ENCODE data around the gene WBP1L. TPM values are rescaled to one million over a fixed set of nuclear protein-coding genes. Genes with fewer than 3 reads are reported as not detected.

WBP1L gene
- polyA plus RNA-seq, 1 donor from 2014 or later = 20.8 TPM

DNA sequence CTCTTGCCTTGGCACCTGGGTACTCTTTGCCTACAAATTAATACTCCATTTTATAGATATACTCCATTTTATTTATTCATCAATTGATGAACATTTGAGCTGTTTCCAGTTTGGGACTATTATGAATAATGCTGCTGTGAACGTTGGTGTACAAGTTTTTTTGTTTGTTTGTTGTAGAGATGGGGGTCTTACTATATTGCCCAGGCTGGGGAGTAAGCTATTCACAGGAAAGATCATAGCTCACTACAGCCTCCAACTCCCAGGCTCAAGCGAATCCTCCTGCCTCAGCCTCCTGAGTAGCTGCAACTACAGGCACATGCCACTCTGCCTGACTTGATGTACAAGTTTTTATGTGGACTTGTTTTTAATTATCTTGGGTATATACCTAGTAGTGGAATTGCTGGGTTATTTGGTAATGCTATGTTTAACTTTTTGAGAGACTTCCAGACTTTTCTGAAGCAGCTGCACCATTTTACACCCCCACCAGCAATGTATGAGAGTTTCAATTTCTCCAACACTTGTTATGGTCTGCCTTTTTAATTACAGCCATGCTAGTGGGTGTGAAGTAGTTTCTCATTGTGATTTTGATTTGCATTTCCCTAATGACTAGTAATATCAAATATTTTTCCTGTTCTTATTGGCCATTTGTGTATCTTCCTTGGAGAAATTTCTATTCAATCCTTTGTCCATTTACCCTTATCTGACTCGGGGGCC, 15.9 kb downstream of the WBP1L start:
- H2AFZ ChIP-seq (ENCODE audit: low read depth, low read length) = no peak overlapping the region
- no peaks in the 10 kb centered on the region for H3K79me2 ChIP-seq (replicated peaks; ENCODE audit: insufficient read depth, low read length)
- no peak overlapping the region for H3K9ac ChIP-seq (ENCODE audit: low read length)
- no peak overlapping the region for H3K27ac ChIP-seq (ENCODE audit: low read length)
- no peaks in the 10 kb centered on the region for H3K9me3 ChIP-seq (ENCODE audit: low read length)
- no peaks in the 10 kb centered on the region for H3F3A ChIP-seq (ENCODE audit: insufficient read depth, low read length, poor library complexity, severe bottlenecking)
- no peaks in the 10 kb centered on the region for H3K9me2 ChIP-seq (ENCODE audit: insufficient read depth, low read length)
- H4K20me1 ChIP-seq (ENCODE audit: insufficient read depth) = no peaks in the 10 kb centered on the region
- TF ChIP-seq, protein P1, sequence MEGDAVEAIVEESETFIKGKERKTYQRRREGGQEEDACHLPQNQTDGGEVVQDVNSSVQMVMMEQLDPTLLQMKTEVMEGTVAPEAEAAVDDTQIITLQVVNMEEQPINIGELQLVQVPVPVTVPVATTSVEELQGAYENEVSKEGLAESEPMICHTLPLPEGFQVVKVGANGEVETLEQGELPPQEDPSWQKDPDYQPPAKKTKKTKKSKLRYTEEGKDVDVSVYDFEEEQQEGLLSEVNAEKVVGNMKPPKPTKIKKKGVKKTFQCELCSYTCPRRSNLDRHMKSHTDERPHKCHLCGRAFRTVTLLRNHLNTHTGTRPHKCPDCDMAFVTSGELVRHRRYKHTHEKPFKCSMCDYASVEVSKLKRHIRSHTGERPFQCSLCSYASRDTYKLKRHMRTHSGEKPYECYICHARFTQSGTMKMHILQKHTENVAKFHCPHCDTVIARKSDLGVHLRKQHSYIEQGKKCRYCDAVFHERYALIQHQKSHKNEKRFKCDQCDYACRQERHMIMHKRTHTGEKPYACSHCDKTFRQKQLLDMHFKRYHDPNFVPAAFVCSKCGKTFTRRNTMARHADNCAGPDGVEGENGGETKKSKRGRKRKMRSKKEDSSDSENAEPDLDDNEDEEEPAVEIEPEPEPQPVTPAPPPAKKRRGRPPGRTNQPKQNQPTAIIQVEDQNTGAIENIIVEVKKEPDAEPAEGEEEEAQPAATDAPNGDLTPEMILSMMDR (IDR thresholded peaks at IDR 0.05; ENCODE audit: poor library complexity, severe bottlenecking) = no peak
- TF ChIP-seq TAF1 (IDR thresholded peaks at IDR 0.05; ENCODE audit: low read depth) = no peak
- H3K36me3 ChIP-seq (ENCODE audit: insufficient read depth, low read length) = no peaks in the 10 kb centered on the region
- H3K27me3 ChIP-seq (ENCODE audit: insufficient read depth, low read depth, low read length) = no peaks in the 10 kb centered on the region
- H3K4me2 ChIP-seq (ENCODE audit: low read length) = no peak overlapping the region
- H3K4me3 ChIP-seq (ENCODE audit: low read length) = no peak overlapping the region

DNA sequence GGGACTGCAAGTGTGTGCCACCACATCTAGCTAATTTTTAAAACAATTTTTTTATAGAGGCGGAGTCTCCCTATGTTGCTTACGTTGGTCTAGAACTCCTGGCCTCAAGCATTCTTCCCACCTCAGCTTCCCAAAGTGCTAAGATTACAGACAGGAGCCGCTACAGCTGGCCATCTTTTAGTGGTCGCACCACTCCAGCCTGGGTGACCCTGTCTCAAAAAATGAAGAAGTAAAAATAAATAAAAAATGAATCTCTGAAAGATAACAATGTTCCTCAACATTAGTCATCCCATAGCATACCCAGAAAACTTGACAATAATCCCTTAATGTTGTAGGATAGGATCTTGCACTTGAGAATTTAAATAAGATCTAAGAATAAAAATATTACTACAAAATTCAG, 18.2 kb downstream of the WBP1L start:
- Histone ChIP-seq H2AFZ (ENCODE audit: low read depth, low read length) (no peak overlapping the region), H3K27ac (ENCODE audit: low read length) (no peak overlapping the region), H4K20me1 (ENCODE audit: insufficient read depth) (no peaks in the 10 kb centered on the region), H3K9me2 (ENCODE audit: insufficient read depth, low read length) (no peaks in the 10 kb centered on the region), H3F3A (ENCODE audit: insufficient read depth, low read length, poor library complexity, severe bottlenecking) (no peaks in the 10 kb centered on the region), H3K27me3 (ENCODE audit: insufficient read depth, low read depth, low read length) (no peaks in the 10 kb centered on the region), H3K4me3 (ENCODE audit: low read length) (no peak overlapping the region), H3K9ac (ENCODE audit: low read length) (no peak overlapping the region), H3K9me3 (ENCODE audit: low read length) (no peaks in the 10 kb centered on the region), H3K79me2 (replicated peaks; ENCODE audit: insufficient read depth, low read length) (peaks cover 3% of the 10 kb centered on the region), H3K4me2 (ENCODE audit: low read length) (no peak overlapping the region), H3K36me3 (ENCODE audit: insufficient read depth, low read length) (no peaks in the 10 kb centered on the region)
- TF ChIP-seq RAD21 (conservative IDR thresholded peaks at IDR 0.05) (no peak), SMC3 (conservative IDR thresholded peaks at IDR 0.05; ENCODE audit: poor library complexity) (no peak), TAF1 (IDR thresholded peaks at IDR 0.05; ENCODE audit: low read depth) (no peak), EZH2 (IDR thresholded peaks at IDR 0.05; ENCODE audit: borderline replicate concordance, insufficient read depth, low read length, poor library complexity, severe bottlenecking) (no peak), EP300 (conservative IDR thresholded peaks at IDR 0.05; ENCODE audit: poor library complexity, severe bottlenecking) (no peak), POLR2AphosphoS5 (IDR thresholded peaks at IDR 0.05) (no peak), MXI1 (conservative IDR thresholded peaks at IDR 0.05; ENCODE audit: poor library complexity, severe bottlenecking) (no peak)
- TF ChIP-seq, protein P2, sequence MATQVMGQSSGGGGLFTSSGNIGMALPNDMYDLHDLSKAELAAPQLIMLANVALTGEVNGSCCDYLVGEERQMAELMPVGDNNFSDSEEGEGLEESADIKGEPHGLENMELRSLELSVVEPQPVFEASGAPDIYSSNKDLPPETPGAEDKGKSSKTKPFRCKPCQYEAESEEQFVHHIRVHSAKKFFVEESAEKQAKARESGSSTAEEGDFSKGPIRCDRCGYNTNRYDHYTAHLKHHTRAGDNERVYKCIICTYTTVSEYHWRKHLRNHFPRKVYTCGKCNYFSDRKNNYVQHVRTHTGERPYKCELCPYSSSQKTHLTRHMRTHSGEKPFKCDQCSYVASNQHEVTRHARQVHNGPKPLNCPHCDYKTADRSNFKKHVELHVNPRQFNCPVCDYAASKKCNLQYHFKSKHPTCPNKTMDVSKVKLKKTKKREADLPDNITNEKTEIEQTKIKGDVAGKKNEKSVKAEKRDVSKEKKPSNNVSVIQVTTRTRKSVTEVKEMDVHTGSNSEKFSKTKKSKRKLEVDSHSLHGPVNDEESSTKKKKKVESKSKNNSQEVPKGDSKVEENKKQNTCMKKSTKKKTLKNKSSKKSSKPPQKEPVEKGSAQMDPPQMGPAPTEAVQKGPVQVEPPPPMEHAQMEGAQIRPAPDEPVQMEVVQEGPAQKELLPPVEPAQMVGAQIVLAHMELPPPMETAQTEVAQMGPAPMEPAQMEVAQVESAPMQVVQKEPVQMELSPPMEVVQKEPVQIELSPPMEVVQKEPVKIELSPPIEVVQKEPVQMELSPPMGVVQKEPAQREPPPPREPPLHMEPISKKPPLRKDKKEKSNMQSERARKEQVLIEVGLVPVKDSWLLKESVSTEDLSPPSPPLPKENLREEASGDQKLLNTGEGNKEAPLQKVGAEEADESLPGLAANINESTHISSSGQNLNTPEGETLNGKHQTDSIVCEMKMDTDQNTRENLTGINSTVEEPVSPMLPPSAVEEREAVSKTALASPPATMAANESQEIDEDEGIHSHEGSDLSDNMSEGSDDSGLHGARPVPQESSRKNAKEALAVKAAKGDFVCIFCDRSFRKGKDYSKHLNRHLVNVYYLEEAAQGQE (IDR thresholded peaks at IDR 0.05; ENCODE audit: borderline replicate concordance) = no peak
- TF ChIP-seq, protein P1 (IDR thresholded peaks at IDR 0.05; ENCODE audit: poor library complexity, severe bottlenecking) = no peak
